Glomerular visceral epithelial cell (primary cell): Measurements from ENCODE around the gene FOSL1.

Source experiments
- DNase-seq: peaks from one replicate; pipeline ENCODE4 v3.0.0-alpha.2; 2016; ENCODE audit errors: extremely low spot score

The FOSL1 gene

GRCh38 chr11:65919573-65920371 lies 19.6 kb upstream of the FOSL1 start:
- peak; percentile 43 for DNase-seq

- DNase-seq = peak; percentile 99
These were observed 19.0 kb upstream of the FOSL1 start, which contains the start of gene DRAP1 for GRCh38 chr11:65919141-65919572. DRAP1 (plus strand) TSS chr11:65919426; CDS start chr11:65919502, 76 bp downstream.

- DNase-seq = peak; percentile 40
These were observed 18.3 kb upstream of the FOSL1 start, which contains the start of gene C11orf68 for GRCh38 chr11:65918211-65919140. C11orf68 (minus strand) TSS chr11:65919062; CDS start chr11:65919031, 31 bp downstream.

GRCh38 chr11:65917434-65918210 lies 17.4 kb upstream of the FOSL1 start:
- no peak for DNase-seq

GRCh38 chr11:65917077-65917433 lies 16.9 kb upstream of the FOSL1 start:
- no peak for DNase-seq

- no peak for DNase-seq
These were observed 16.2 kb upstream of the FOSL1 start for GRCh38 chr11:65916391-65916790.

GRCh38 chr11:65915821-65916251 lies 15.6 kb upstream of the FOSL1 start:
- DNase-seq = peak; percentile 97

GRCh38 chr11:65915101-65915820 lies 15.1 kb upstream of the FOSL1 start:
- DNase-seq = peak; percentile 75

- DNase-seq = peak; percentile 79
These were observed 12.7 kb upstream of the FOSL1 start for GRCh38 chr11:65912845-65913244.

- peak; percentile 93 for DNase-seq
These were observed 11.7 kb upstream of the FOSL1 start for GRCh38 chr11:65911682-65912568.

GRCh38 chr11:65907878-65908277 lies 7.7 kb upstream of the FOSL1 start:
- DNase-seq = no peak

GRCh38 chr11:65906602-65907001 lies 6.4 kb upstream of the FOSL1 start:
- DNase-seq = no peak

GRCh38 chr11:65903715-65904114 lies 3.5 kb upstream of the FOSL1 start:
- DNase-seq = no peak

- peak; percentile 93 for DNase-seq
These were observed 2.9 kb upstream of the FOSL1 start for GRCh38 chr11:65903068-65903481.

GRCh38 chr11:65900899-65901180 lies 652 bp upstream of the FOSL1 start:
- DNase-seq = no peak

GRCh38 chr11:65899356-65900124 lies 648 bp downstream of the FOSL1 start:
- peak; percentile 86 for DNase-seq

GRCh38 chr11:65898656-65899355 lies 1.4 kb downstream of the FOSL1 start:
- DNase-seq = no peak

GRCh38 chr11:65897020-65897471 lies 3.1 kb downstream of the FOSL1 start:
- DNase-seq = no peak
